GM19397 (cell line): ENCODE data around the gene CDC6.
A peak's percentile ranks its signal among the peaks of the same experiment; 100 is the strongest.

Experiments used
- ATAC-seq: cut with Tn5 transposase; IDR thresholded peaks from one replicate; pipeline ENCODE4 v1.9.1; 2021; ENCODE audit warnings: mild to moderate bottlenecking, moderate library complexity; ENCODE audit not compliant: unreplicated experiment

CDC6 gene, protein sequence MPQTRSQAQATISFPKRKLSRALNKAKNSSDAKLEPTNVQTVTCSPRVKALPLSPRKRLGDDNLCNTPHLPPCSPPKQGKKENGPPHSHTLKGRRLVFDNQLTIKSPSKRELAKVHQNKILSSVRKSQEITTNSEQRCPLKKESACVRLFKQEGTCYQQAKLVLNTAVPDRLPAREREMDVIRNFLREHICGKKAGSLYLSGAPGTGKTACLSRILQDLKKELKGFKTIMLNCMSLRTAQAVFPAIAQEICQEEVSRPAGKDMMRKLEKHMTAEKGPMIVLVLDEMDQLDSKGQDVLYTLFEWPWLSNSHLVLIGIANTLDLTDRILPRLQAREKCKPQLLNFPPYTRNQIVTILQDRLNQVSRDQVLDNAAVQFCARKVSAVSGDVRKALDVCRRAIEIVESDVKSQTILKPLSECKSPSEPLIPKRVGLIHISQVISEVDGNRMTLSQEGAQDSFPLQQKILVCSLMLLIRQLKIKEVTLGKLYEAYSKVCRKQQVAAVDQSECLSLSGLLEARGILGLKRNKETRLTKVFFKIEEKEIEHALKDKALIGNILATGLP

DNA sequence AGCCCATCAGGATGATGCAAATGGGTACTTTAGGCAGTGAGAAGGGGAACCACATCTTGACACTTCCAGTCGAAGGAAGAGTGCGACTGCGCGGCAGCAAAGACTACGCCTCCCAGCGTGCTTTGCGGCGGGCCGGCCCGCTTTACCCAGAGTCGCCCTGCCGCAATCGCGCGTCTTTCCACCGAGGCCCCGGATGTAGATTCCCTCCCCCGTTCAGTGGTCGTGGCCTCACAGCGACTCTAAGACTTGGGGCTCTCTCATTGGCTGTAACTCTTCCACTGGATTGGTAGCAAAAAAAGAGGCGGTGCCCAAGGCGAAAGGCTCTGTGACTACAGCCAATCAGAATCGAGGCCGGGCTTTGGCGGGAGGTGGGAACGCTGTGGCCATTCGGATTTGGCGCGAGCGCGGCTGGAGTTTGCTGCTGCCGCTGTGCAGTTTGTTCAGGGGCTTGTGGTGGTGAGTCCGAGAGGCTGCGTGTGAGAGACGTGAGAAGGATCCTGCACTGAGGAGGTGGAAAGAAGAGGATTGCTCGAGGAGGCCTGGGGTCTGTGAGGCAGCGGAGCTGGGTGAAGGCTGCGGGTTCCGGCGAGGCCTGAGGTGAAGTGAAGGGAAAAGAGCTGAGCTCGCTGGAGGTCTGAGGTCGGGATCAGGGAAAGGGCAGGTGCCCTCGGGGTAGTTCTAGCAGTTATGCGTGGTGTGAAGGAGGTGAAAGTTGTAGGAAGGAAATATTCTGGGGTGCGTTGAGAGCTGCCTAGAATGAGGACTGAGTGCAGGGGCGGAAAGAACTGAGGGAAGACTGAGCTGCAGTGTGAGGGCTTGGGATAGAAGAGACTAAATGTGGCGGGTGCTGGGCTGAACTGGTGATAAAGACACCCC is at the start of gene CDC6:
CDC6 (plus strand) TSS at position 386 of the 876 bp plus-strand sequence. CDS start 1,542 bp downstream, outside the sequence.
- ATAC-seq, result peak; percentile 93

DNA sequence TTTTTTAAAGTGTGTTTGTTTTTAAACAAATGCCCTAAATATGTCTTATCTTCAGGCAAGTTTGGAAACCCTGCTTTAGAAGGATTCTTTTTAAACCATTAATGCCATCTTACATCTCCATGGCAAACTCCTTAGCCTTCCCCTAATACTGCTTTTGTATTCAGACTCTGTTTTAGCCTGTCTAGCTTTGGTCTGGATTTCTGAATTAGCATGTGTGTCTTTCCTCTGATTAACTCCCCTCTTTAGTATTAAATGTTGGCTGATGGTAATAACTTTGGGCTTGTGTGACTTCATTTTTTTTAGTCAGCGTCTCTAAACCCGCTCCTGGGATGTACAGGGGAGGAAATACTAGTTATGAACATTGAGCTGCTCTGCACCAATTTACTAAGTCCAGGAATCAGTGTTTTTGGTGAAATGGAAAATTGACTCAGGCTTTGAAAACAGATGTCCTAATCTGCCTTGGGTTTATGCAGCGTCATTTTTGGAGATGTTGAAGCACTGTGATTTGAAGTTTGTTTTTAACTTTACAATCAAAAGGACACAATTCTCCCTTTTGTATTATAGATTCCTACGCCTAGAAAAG is 46.3 kb upstream of the CDC6 start:
- no peak for ATAC-seq

DNA sequence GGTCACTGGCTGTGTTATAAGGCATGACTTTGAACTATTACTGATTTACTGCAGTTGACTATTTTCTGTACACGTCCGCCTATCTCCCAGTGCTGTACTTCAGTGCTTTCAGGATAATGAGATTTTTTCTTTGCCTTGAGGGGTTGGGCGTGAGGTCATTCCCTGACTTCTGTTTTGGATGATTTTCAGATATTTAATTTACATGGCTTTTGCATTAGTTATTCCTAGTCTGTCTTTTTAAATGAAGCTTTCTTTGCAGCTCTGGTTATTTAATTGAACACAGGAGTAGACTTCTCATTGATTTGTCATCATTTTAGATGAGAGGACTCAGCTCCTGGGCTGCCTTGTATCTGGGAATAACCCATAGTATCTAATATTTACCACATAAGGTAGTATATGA is 44.9 kb upstream of the CDC6 start:
- no peak for ATAC-seq

DNA sequence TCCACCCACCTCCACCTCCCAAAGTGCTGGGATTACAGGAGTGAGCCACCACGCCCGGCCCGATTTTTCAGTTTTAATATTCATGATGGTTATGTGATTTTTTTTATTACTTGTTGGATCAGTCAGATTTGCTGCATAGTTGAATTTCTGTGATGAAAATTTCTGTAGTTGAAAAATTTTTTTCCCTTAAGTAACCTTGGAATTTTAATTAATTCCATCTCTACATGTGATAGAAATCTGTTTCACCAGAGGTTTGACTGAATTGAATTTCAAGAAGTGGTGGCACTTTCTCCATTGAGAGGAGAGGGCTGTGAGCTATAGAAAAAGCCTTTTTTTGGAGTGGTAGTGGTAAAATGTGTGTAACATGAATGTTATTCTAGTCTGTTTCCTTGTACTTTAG is 43.9 kb upstream of the CDC6 start:
- no peak for ATAC-seq

DNA sequence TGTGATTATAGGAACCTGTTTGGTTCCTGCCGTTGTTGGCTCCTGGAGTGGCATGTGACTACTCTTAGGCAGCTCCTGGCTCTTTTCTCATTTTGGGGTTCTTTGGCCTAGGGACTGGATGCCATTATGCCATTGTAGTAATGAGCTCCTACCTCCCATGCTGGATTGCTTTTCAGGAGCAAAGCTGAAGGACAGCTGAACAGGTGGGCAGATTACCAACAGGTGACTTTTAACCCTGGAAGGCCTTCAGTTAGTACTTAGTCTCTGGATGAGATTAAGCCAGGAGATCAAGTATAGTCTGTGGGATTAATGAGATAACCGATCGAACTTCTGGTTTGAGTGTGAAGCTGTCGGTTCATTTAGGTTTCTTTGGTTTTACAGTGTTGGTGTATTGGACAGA is 43.4 kb upstream of the CDC6 start:
- ATAC-seq, result no peak

DNA sequence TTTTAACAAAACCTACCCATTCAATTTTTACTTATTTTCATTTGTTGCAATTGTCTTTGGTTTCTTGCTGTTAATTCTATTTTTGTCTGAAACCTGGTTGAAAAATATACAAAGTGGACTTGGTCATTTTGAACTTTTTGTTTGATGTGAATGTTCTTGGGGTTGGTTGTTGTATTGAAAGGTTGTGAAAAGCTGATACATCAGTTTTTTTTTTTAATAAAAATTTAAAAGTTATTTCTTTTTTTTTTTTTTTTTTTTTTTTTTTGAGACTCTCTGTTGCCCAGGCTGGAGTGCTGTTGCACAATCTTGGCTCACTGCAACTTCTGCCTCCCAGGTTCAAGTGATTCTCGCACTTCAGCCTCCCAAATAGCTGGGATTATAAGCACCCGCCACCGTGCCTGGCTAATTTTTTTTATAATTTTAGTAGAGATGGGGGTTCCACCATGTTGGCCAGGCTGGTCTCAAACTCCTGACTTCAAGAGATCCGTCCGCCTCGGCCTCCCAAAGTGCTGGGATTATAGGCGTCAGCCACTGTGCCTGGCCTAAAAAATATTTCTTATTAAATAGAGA is 39.7 kb upstream of the CDC6 start:
- ATAC-seq, result no peak

DNA sequence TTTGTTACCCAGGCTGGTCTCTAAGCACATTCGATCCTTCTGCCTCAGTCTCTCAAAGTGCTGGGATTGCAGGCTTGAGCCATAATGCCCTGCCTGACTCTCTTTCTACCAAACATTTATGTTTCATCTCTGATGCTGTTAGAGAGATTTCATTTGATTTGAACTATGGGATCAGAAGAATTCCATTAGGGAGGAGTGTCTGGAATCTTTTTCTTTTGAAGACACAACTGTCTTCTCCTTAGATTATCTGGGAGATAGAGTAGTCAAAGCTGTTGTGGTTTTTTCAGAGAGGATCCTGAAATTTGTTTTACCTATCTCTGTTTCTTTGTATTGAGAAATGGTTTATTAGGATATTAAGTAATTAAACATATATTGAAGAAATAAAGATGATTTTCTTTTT is 39.2 kb upstream of the CDC6 start:
- ATAC-seq, result no peak

DNA sequence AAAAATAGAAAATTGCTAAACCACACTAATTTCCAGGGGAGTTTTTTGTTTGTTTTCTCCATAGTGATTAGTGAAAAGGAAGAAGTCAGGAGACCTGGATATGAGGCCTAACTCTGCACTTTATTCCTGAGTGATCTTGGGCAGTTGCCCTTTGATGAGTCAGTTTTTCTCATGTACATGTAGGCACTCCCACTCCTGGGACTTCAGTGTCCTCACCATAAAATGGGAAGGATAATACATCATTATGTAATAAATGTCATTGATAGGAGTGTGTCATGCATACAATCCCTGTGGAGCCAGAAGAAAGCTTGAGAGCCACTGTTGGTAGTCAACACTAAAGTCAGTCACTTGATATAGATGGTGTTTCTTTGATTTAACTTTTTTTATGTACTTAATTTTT is 36.1 kb upstream of the CDC6 start:
- ATAC-seq, result no peak

DNA sequence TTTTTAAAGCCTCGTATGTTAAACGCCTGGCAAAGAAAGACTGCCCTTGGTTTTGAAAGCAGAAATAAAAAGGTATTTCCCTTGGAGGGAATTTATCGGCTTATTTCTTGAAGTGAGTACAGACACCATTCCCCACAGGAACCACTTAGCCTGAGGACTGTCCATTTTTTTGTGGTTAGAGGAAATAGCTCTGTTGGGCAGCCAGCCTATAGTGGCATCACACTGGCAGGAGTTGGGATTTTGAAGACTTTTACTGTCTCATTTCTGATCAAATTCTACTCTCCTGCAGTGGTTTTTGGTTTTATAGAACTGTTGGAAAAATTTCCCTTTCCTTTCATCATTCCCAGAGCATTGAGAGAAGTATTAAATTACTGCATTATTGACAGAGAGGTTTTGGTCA is 34.1 kb upstream of the CDC6 start:
- no peak for ATAC-seq

DNA sequence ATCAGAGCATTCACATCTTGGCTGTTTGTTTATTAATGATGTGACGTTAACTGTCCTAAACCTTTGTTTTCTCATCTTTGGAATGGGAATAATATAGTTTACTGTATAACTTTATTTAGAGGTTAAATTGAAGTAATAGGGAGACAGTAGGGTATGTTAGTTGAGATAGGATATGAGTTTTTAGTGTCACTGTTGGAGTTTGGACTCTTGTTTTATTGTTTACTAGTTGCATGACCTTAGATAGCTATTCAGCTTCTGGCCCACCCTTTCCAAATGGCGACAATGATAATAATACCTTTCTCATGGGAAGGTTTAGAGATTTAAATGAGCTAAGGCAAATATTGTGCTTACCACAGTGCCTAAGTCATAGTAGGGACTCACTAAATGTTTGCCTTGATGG is 28.2 kb upstream of the CDC6 start:
- ATAC-seq, result no peak

DNA sequence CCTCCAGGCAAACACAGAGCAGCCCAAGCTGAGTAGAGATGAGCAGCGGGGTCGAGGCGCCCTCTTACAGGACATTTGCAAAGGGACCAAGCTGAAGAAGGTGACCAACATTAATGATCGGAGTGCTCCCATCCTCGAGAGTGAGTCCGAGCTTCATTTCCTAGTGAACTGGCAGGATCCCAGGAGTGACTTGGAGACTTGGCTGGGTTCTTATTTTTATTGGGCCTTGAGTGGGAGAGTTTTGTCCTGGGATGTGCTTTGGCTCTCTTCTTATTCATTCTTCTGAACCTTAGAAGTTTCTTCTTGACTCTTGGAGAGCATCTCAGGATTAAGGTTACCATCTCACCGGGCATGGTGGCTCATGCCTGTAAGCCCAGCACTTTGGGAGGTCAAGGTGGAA is 27.2 kb upstream of the CDC6 start:
- no peak for ATAC-seq

DNA sequence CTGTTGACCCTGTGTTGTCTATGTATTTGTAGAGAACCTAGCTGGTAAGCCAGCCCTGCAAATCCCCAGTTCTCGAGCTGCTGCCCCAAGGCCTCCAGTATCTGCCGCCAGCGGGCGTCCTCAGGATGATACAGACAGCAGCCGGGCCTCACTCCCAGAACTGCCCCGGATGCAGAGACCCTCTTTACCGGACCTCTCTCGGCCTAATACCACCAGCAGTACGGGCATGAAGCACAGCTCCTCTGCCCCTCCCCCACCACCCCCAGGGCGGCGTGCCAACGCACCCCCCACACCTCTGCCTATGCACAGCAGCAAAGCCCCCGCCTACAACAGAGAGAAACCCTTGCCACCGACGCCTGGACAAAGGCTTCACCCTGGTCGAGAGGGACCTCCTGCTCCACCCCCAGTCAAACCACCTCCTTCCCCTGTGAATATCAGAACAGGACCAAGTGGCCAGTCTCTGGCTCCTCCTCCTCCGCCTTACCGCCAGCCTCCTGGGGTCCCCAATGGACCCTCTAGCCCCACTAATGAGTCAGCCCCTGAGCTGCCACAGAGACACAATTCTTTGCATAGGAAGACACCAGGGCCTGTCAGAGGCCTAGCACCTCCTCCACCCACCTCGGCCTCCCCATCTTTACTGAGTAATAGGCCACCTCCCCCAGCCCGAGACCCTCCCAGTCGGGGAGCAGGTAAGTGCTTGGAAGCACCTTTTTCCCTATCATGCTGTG is 23.1 kb upstream of the CDC6 start:
- no peak for ATAC-seq

DNA sequence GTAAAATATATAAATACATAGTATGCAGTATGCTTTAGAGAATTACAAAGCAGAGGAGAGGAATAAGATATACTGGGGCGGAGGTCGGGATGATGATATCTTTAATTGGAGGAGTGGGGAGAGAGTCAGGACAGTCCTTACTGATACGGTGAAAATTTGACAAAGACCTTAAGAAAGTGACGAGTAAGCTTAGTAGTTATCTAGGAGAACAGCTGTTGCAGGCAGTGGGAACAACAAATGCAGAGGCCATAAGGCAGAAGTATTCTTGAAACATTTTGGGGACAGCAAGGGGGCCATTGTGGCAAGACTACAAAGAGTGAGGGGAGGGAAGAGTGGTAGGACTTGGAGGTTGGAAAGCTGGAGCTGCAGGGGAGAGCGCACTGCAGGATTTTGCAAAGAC is 22.3 kb upstream of the CDC6 start:
- ATAC-seq, result no peak

DNA sequence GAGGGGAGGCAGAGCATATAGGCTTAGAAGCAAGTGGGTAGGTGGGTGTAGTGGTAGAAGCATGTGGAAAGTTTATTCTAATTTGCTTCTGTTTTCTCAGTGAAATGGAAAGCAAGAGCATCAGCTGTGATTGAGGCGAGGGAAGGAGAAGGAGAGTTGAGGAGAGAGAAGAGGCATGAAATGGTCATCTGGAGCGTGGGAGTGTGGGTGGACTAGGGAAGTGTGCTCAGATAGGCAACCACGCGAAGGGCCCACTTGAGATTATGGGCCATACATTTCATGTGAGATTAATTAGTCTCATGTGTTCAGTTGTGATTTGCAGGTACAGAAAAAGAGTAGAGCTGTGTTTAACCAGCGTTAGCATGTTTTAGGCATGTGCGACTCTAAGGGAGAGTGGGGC is 20.8 kb upstream of the CDC6 start:
- ATAC-seq, result no peak

DNA sequence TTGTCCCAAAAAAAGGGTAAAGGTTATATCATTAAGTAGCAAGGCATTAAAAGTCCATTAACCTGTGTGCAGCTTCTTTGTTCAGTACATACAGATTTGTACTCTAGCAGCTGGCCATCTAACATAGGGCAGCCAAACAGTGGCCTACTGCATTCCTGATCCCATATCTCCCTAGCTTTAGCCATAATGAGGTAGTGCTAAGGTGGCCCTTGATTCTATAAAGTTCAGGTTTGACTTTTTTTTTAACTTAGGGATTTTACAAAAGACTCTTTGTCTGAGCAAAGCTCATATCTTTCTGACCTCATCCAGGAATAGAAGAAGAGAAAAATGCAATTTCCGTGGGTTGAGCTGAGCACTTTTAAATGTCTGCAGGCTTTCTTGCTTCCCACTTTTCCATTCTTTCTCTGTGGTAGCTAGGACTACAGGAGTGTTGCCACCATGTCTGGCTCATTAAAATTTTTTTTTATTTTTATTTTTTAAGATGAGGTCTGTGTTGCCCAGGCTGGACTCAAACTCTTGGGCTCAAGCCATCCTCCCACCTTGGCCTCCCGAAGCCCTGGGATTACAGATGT is 19.5 kb upstream of the CDC6 start:
- no peak for ATAC-seq

DNA sequence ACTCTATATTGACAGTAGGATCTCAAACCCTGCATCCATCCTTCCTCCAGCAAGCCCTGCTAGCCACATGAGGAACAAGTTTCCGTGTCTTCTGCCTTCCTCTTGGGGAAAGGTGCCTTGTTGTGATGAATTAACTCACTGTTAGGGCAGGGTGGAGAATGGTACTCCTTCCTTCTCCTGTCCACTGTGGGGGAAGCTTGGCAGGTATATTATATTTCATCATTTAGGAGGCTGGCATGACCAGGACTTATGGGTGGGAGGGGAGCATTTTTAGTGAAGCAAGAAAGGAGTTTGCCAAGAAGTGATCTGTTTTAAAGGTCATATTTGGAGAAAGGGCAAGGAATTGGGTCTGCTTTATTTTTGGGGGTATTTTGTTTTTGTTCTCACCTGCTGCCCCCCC is 9.3 kb upstream of the CDC6 start:
- no peak for ATAC-seq

DNA sequence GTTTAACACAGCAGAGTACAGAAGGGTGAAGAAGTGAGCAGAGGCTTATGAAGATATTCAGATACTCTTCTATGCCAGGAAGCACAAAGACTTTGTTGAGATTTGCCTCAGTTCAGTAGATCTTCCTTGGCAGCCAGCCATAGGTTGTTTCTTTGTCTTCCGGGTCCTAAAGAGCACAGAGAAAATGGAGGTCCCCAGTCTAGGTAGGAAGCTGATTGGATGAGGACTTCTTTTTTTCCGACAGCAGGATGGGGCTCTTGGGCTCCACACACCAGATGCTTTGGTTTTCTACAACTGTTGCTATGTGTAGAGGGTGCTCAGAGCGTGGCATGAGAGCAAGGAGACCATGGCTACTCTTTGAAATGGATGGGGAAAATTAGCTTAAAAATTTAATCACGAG is 8.3 kb upstream of the CDC6 start:
- ATAC-seq, result no peak

DNA sequence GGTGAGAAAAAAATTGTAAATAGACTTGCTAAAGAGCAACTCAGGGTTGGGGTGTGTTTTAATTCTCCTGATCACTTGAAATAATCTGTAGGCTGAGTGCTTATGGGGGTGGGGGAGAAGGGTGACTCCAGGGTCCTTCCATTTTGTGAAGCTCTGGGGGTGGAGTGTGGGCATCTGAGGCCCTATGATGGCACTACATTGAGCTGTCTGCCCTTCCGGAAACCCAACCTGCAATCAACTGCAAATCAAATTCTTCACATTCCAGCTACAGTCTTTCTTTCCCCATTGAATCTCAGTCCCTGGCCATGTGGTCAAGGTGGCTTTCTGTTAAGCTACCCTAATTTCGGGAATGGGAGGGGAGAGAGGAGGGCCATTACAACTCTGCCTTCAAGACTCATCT is 6.0 kb upstream of the CDC6 start:
- no peak for ATAC-seq

DNA sequence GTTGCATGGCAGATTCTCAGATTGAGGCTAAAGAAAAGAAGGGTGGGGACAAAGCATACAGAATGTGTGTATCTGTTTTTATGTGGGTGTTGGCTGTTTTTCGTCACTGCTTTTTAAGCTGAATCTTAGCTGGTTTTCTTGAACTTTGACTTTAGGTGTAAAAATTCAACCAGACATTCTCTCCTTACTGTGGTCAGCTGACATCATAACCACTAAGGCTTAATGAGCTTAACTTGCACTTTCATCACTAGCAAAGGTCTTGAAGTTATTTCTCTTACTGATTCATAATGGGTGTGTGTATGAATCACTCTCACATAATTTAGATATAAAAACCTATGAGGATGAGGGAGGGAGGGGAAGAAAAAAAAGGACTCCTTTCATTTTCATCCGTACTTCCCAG is 4.0 kb upstream of the CDC6 start:
- ATAC-seq, result no peak

DNA sequence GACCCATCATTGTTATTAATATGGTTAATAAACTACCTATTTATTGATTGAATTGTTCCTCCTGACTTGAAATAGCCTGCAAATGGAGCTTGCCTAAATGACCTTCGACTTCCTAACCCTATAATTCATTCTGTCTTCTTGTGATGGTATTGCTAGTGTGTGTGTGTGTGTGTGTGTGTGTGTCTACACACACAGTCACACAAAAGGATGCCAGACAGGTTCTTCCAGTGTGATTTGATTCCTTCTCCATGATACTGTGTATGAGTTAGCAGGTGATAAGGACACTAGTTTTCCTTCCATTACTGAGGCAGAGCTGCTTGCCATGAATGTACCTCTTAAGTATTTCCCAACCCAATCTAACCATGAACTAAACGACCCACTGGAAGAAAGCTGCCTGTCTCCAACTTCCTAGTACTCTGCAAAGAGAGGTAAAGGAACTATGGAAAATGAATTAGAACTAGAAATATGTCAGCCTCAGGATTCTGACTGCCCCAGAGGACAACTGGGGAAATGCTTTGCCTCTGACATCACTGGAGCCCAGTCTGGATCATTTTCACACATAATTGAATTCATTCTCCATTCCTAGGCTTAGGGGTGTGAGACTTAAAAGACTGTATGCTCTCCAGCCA is 3.5 kb upstream of the CDC6 start:
- ATAC-seq, result no peak
